ENCODE measurements around the gene ADAMTSL3. TPM values are rescaled to one million over a fixed set of nuclear protein-coding genes. Genes with fewer than 3 reads are reported as not detected.

Gene ADAMTSL3
- total and polyA plus RNA-seq, 2 of the 8 experiments (the other 6 are each of a cell fraction or from before 2014, with no cell fraction given), result 0.35 to 1.4 TPM

- H2BK120ac ChIP-seq (replicated peaks; ENCODE audit: low read depth, low read length), result no peak overlapping the region
- H3K4ac ChIP-seq (replicated peaks; ENCODE audit: insufficient read length, low read depth, low read length), result no peak overlapping the region
- H3K4me3 ChIP-seq (ENCODE audit: extremely low read depth in 1 of 4, insufficient read depth in 2 of 4, low read depth in 3 of 4, low read length in 4 of 4), result no peak overlapping the region
- H2AK5ac ChIP-seq (ENCODE audit: low read depth, low read length), result no peak overlapping the region
- H3K79me1 ChIP-seq (ENCODE audit: low read depth, low read length), result no peaks in the 10 kb centered on the region
- DNase-seq (ENCODE audit: low read depth in 1 of 2, low spot score in 2 of 2) (no peak), FAIRE-seq (no peak)
- H3K36me3 ChIP-seq (ENCODE audit: control insufficient read depth in 2 of 4, insufficient read depth in 4 of 4, low read length in 3 of 4), result no peaks in the 10 kb centered on the region
- no peak overlapping the region for H2BK20ac ChIP-seq (ENCODE audit: low read length)
- H3K18ac ChIP-seq (ENCODE audit: extremely low read depth, low read length), result no peak overlapping the region
- POLR2A ChIA-PET (ENCODE audit: partially characterized antibody), result no interaction called here
- H4K91ac ChIP-seq (replicated peaks; ENCODE audit: insufficient read length, low read length), result no peak overlapping the region
- CTCF ChIA-PET (ENCODE audit: partially characterized antibody), result no interaction called here
- H3K4me1 ChIP-seq (replicated peaks in 1 of 4; ENCODE audit: control insufficient read depth in 3 of 4, insufficient read depth in 4 of 4, low read length in 3 of 4), result no peaks in the 10 kb centered on the region
- H3K9me3 ChIP-seq (ENCODE audit: insufficient read depth in 2 of 2, low read depth in 1 of 2, low read length in 1 of 2), result no peaks in the 10 kb centered on the region
- H3K56ac ChIP-seq (replicated peaks; ENCODE audit: insufficient read length, low read depth, low read length), result no peak overlapping the region
- H4K5ac ChIP-seq (ENCODE audit: insufficient read length, low read depth, low read length), result no peak overlapping the region
- no peak overlapping the region for H2BK12ac ChIP-seq (ENCODE audit: low read depth, low read length)
- H3K23ac ChIP-seq (ENCODE audit: insufficient read length), result no peak overlapping the region
- no peak overlapping the region for H3K14ac ChIP-seq (ENCODE audit: insufficient read length)
- no peaks in the 10 kb centered on the region for H3K27me3 ChIP-seq (replicated peaks in 1 of 4; ENCODE audit: control insufficient read depth in 3 of 4, extremely low read depth in 1 of 4, insufficient read depth in 3 of 4, low read length in 3 of 4)
- no peaks in the 10 kb centered on the region for H4K20me1 ChIP-seq (replicated peaks in 1 of 2; ENCODE audit: control insufficient read depth in 1 of 2, insufficient read depth in 2 of 2, low read length in 2 of 2)
- no peak for TF ChIP-seq PHF8 (conservative IDR thresholded peaks at IDR 0.05; ENCODE audit: low read depth, low read length)
- TF ChIP-seq SIRT6 (IDR thresholded peaks at IDR 0.05; ENCODE audit: low read length), result no peak
- H3K9ac ChIP-seq (replicated peaks in 1 of 4; ENCODE audit: extremely low read depth in 1 of 4, low read depth in 3 of 4, low read length in 3 of 4), result no peak overlapping the region
- H4K8ac ChIP-seq (ENCODE audit: extremely low read depth, insufficient read depth, low read length), result no peak overlapping the region
- H3K79me2 ChIP-seq (ENCODE audit: control insufficient read depth in 1 of 2, insufficient read depth in 2 of 2, low read length in 2 of 2), result no peaks in the 10 kb centered on the region
- no peak overlapping the region for H2BK5ac ChIP-seq (ENCODE audit: low read depth, low read length)
- H3K4me2 ChIP-seq (ENCODE audit: insufficient read depth in 1 of 2, low read depth in 2 of 2, low read length in 2 of 2), result no peak overlapping the region
- H3K27ac ChIP-seq (ENCODE audit: low read depth, low read length), result no peak overlapping the region
- H2AFZ ChIP-seq (ENCODE audit: low read length), result no peak overlapping the region
- no peaks in the 10 kb centered on the region for H3K23me2 ChIP-seq (ENCODE audit: low read depth, low read length)
- no peak overlapping the region for H2BK15ac ChIP-seq (ENCODE audit: low read length)
Observed at GRCh38 chr15:83721031-83721430, 67.1 kb downstream of the ADAMTSL3 start.
